Uterus (tissue), 2 donors: Measurements from ENCODE around the gene SSBP3.

Experiments
- CTCF ChIP-seq, 4 experiments: fragments of 200-600 bp in 2 of 4; fragments of 450-650 bp in 2 of 4; sonication (generic) in 2 of 4; IDR thresholded peaks; one replicate each; pipeline ENCODE4 v1.5.1; 2016 to 2019; ENCODE audit warnings: antibody characterized with exemption in 4 of 4, mild to moderate bottlenecking in 2 of 4, moderate library complexity in 1 of 4
- POLR2A ChIP-seq, 2 donors: fragments of 450-650 bp; IDR thresholded peaks; one replicate each; pipeline ENCODE4 v1.6.1; 2016; ENCODE audit warnings: antibody characterized with exemption in 2 of 2, mild to moderate bottlenecking in 1 of 2, moderate library complexity in 1 of 2

- TF ChIP-seq CTCF (IDR thresholded peaks at IDR 0.05) = no peak
- no peak for TF ChIP-seq POLR2A (IDR thresholded peaks at IDR 0.05)
Measured at GRCh38 chr1:54289712-54290233, 116.4 kb downstream of the SSBP3 start.
